PC-9 (cell line): ENCODE data around the gene EPS8L2. TPM values are rescaled to one million over a fixed set of nuclear protein-coding genes. Genes with fewer than 3 reads are reported as not detected.

Experiments
- BruUV-seq: library from RNA; stranded (reverse); fragments of 400-500 nt; replicated peaks from 2 replicates; lab custom pipeline; 2021; lab: Mats Ljungman, UMichigan
- CTCF ChIA-PET: fragments of 300-600 bp; sonication (Branson Sonifier 250); formaldehyde crosslinking; loops from one replicate; lab custom pipeline; 2022; ENCODE audit warnings: antibody characterized with exemption; lab: Charles Lee
- POLR2A ChIA-PET: fragments of 300-600 bp; sonication (Branson Sonifier 250); formaldehyde crosslinking; loops from one replicate; lab custom pipeline; 2022; ENCODE audit warnings: antibody characterized with exemption; ENCODE audit not compliant: unreplicated experiment; lab: Charles Lee
- DNase-seq, 2 experiments: peaks; one replicate each; pipeline versions ENCODE4 v3.0.0 to v3.0.0-alpha.2; 2015 to 2022; ENCODE audit warnings: mixed read lengths in 1 of 2
- H2AFZ ChIP-seq: fragments of 200-600 bp; sonication (generic); 2 replicates; pipeline ENCODE4 v1.8.1; 2017; ENCODE audit warnings: antibody characterized with exemption
- H3F3A ChIP-seq: fragments of 200-600 bp; sonication (generic); 2 replicates; pipeline ENCODE4 v1.8.1; 2017; ENCODE audit warnings: antibody characterized with exemption, mild to moderate bottlenecking, low read depth; ENCODE audit not compliant: insufficient read depth
- H3K27ac ChIP-seq: fragments of 200-600 bp; sonication (generic); 2 replicates; pipeline ENCODE4 v1.6.1; 2016; ENCODE audit warnings: mixed run types
- H3K27me3 ChIP-seq: fragments of 200-600 bp; sonication (generic); 2 replicates; pipeline ENCODE4 v1.6.1; 2016; ENCODE audit warnings: low read depth, mixed run types; ENCODE audit not compliant: insufficient read depth
- H3K36me3 ChIP-seq: fragments of 200-600 bp; sonication (generic); 2 replicates; pipeline ENCODE4 v1.6.1; 2016; ENCODE audit warnings: low read depth, mixed run types
- H3K4me1 ChIP-seq: fragments of 200-600 bp; sonication (generic); replicated peaks from 2 replicates; pipeline ENCODE4 v1.6.1; 2016; ENCODE audit warnings: mixed run types; ENCODE audit not compliant: insufficient read depth
- H3K4me2 ChIP-seq: fragments of 200-600 bp; sonication (generic); 2 replicates; pipeline ENCODE4 v1.6.1; 2017; ENCODE audit warnings: mixed run types
- H3K4me3 ChIP-seq: fragments of 200-600 bp; sonication (generic); 2 replicates; pipeline ENCODE4 v1.6.1; 2016; ENCODE audit warnings: mixed run types
- H3K79me2 ChIP-seq: fragments of 200-600 bp; sonication (generic); 2 replicates; pipeline ENCODE4 v1.6.1; 2017; ENCODE audit warnings: low read depth, mixed run types
- H3K9me2 ChIP-seq: fragments of 200-600 bp; sonication (generic); 2 replicates; pipeline ENCODE4 v1.8.1; 2017; ENCODE audit warnings: mild to moderate bottlenecking; ENCODE audit not compliant: insufficient read depth
- H3K9me3 ChIP-seq: fragments of 200-600 bp; sonication (generic); 2 replicates; pipeline ENCODE4 v1.8.1; 2016; ENCODE audit warnings: low read depth; ENCODE audit not compliant: insufficient read depth
- H4K20me1 ChIP-seq: fragments of 200-600 bp; sonication (generic); 2 replicates; pipeline ENCODE4 v1.8.1; 2017; ENCODE audit not compliant: insufficient read depth
- CTCF ChIP-seq: fragments of 200-600 bp; sonication (generic); conservative IDR thresholded peaks from 2 replicates; pipeline ENCODE4 v1.6.1; 2017; ENCODE audit warnings: mixed run types, antibody characterized with exemption, mild to moderate bottlenecking, moderate library complexity
- EZH2 ChIP-seq: fragments of 200-600 bp; sonication (generic); IDR thresholded peaks from 2 replicates; pipeline ENCODE4 v1.8.0; 2017; ENCODE audit warnings: antibody characterized with exemption, low read depth
- intact Hi-C: fragments of 100-400 bp; cut with micrococcal nuclease; formaldehyde crosslinking; loops from one replicate; pipeline ENCODE4 v1.10.0; 2022; ENCODE audit not compliant: unreplicated experiment
- total RNA-seq: library from RNA; stranded (reverse); gene quantifications from 2 replicates; pipeline ENCODE4 v1.2.3, GENCODE V29; 2021

The EPS8L2 gene
- total RNA-seq, 1 experiment from 2014 or later: 229 TPM

DNA sequence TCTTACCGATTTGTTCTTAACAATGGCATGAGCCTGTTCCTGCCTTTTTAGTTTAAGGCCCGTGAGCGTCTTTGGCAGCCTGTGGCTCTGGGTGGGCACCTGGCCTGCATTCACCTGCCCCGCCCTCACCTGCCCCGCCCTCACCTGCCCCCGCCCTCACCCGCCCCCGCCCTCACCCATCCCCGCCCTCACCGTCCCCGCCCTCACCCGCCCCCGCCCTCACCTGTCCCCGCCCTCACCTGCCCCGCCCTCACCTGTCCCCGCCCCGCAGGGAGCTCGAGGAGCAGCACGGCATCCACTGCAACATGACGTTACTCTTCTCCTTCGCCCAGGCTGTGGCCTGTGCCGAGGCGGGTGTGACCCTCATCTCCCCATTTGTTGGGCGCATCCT, 57.0 kb downstream of the EPS8L2 start:
- no peaks in the 10 kb centered on the region for H3K27me3 ChIP-seq
- peaks cover 20% of the 10 kb centered on the region for H4K20me1 ChIP-seq
- peaks cover 30% of the 10 kb centered on the region for H3K4me1 ChIP-seq
- intact Hi-C loops: loop anchor here (5.0 kb wide), 1 partner anchor 101 kb away; no protein-coding TSS in a partner anchor
- POLR2A ChIA-PET: interaction anchor here (0.5 to 1.0 kb wide), 3 partner anchors 15 to 519 kb away, joined by 4 to 7 read pairs (median 6); no protein-coding TSS in a partner anchor
- H3K4me2 ChIP-seq: peak overlapping the region; percentile 69
- H3K4me3 ChIP-seq: no peak overlapping the region
- no peaks in the 10 kb centered on the region for H3K9me3 ChIP-seq
- peaks cover 13% of the 10 kb centered on the region; the same call in 1 of the 2 replicates for H3K36me3 ChIP-seq
- H3K79me2 ChIP-seq: peaks cover 3% of the 10 kb centered on the region
- no peak overlapping the region for H2AFZ ChIP-seq
- H3K9me2 ChIP-seq: no peaks in the 10 kb centered on the region
- CTCF ChIA-PET: interaction anchor here (0.7 to 1.3 kb wide), 2 partner anchors 35 to 303 kb away, joined by 3 to 7 read pairs; no protein-coding TSS in a partner anchor
- DNase-seq: no peak
- no TSS peak for BruUV-seq
- peak overlapping the region; percentile 90 for H3K27ac ChIP-seq
- H3F3A ChIP-seq: peaks cover 84% of the 10 kb centered on the region
- TF ChIP-seq CTCF (no peak), EZH2 (no peak)

GRCh38 chr11:763549-764321, 57.7 kb downstream of the EPS8L2 start:
- Histone ChIP-seq H3K27ac (peak overlapping the region; percentile 68), H3K4me1 (peaks cover 30% of the 10 kb centered on the region), H3F3A (peaks cover 81% of the 10 kb centered on the region), H3K4me3 (no peak overlapping the region), H3K9me2 (no peaks in the 10 kb centered on the region), H2AFZ (no peak overlapping the region), H3K9me3 (no peaks in the 10 kb centered on the region), H3K4me2 (peak overlapping the region; percentile 67), H3K36me3 (peaks cover 13% of the 10 kb centered on the region; the same call in 1 of the 2 replicates), H4K20me1 (peaks cover 20% of the 10 kb centered on the region), H3K79me2 (no peaks in the 10 kb centered on the region; the same call in 1 of the 2 replicates), H3K27me3 (no peaks in the 10 kb centered on the region)
- POLR2A ChIA-PET: interaction anchor here (0.5 to 1.0 kb wide), 4 partner anchors 12 to 520 kb away, joined by 4 to 17 read pairs (median 6); no protein-coding TSS in a partner anchor
- CTCF ChIA-PET: interaction anchor here (0.7 to 1.3 kb wide), 2 partner anchors 36 to 303 kb away, joined by 3 to 7 read pairs; no protein-coding TSS in a partner anchor
- no peak for DNase-seq
- BruUV-seq: TSS peak; percentile 5
- no peak for TF ChIP-seq CTCF
- no peak for TF ChIP-seq EZH2
- intact Hi-C loops: loop anchor here (5.0 kb wide), 1 partner anchor 101 kb away; no protein-coding TSS in a partner anchor

DNA sequence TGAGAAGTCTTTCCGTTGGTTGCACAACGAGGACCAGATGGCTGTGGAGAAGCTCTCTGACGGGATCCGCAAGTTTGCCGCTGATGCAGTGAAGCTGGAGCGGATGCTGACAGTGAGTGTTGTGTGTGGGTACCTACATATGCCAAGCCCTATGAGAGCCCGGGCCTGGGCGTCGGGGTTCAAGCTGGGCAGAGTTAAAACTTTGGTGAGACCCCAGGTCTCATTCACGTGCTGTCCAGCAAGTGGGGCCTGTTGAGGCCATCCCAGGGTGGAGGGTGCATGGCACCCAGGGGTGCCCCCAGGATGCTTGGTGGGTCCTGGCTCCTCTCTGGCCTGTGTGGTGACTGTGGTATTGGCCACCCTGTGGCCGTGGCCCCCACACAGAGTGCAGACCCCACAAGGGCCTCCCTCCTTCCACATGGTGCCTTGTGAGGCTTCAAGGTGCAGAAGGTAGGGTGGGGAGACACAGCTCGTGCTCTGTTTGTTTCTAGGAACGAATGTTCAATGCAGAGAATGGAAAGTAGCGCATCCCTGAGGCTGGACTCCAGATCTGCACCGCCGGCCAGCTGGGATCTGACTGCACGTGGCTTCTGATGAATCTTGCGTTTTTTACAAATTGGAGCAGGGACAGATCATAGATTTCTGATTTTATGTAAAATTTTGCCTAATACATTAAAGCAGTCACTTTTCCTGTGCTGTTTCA, 58.4 kb downstream of the EPS8L2 start:
- Histone ChIP-seq H3K79me2 (no peaks in the 10 kb centered on the region; the same call in 1 of the 2 replicates), H4K20me1 (peaks cover 20% of the 10 kb centered on the region), H3K4me3 (no peak overlapping the region), H3K4me1 (peaks cover 30% of the 10 kb centered on the region), H3K9me3 (no peaks in the 10 kb centered on the region), H3K36me3 (peaks cover 13% of the 10 kb centered on the region; the same call in 1 of the 2 replicates), H3K4me2 (no peak overlapping the region), H3F3A (peaks cover 75% of the 10 kb centered on the region), H3K27ac (no peak overlapping the region), H3K27me3 (no peaks in the 10 kb centered on the region), H2AFZ (no peak overlapping the region), H3K9me2 (no peaks in the 10 kb centered on the region)
- TF ChIP-seq EZH2: no peak
- TF ChIP-seq CTCF: no peak
- no TSS peak for BruUV-seq
- no peak for DNase-seq
- intact Hi-C loops: loop anchor here (5.0 kb wide), 1 partner anchor 102 kb away; no protein-coding TSS in a partner anchor
- POLR2A ChIA-PET: no interaction called here
- CTCF ChIA-PET: no interaction called here
